B cell (primary cell): ENCODE data around the gene DDX54. TPM values are rescaled to one million over a fixed set of nuclear protein-coding genes. Genes with fewer than 3 reads are reported as not detected.

ENCODE experiments used
- ATAC-seq: fragments of 200-7000 bp; cut with Tn5 transposase; one replicate; pipeline ENCODE4 v1.10.0; 2021; ENCODE audit warnings: low read depth, mild to moderate bottlenecking, moderate number of reproducible peaks, moderate library complexity
- CTCF ChIA-PET: fragments of 350-600 bp; sonication (Branson Sonifier 250); formaldehyde crosslinking; loops from one replicate; lab custom pipeline; 2021; ENCODE audit warnings: antibody characterized with exemption, inconsistent platforms; lab: Charles Lee
- POLR2A ChIA-PET: fragments of 350-600 bp; sonication (Branson Sonifier 250); formaldehyde crosslinking; loops from one replicate; lab custom pipeline; 2021; ENCODE audit warnings: antibody characterized with exemption; lab: Charles Lee
- DNase-seq: peaks from one replicate; pipeline ENCODE4 v3.0.0; 2013
- H2AFZ ChIP-seq: 2 replicates; pipeline ENCODE4 v1.6.1; 2012; ENCODE audit warnings: mild to moderate bottlenecking, low read depth, low read length; ENCODE audit not compliant: insufficient read depth, poor library complexity, severe bottlenecking
- H3K27ac ChIP-seq, 2 donors: 1 replicate in 1 of 2; 2 replicates in 1 of 2; pipeline ENCODE4 v1.5.1; 2012 to 2013; ENCODE audit warnings: low read length in 2 of 2, mild to moderate bottlenecking in 2 of 2, moderate library complexity in 1 of 2
- H3K27me3 ChIP-seq, 4 experiments: fragments of 200-600 bp in 1 of 4; sonication (generic) in 1 of 4; replicated peaks in 1 of 4; 1 replicate in 2 of 4; 2 replicates in 2 of 4; pipeline versions ENCODE4 v1.6.1 to v1.7.0; 2013 to 2016; ENCODE audit warnings: low read length in 3 of 4, mild to moderate bottlenecking in 2 of 4, mixed read lengths in 1 of 4, moderate library complexity in 1 of 4; ENCODE audit not compliant: insufficient read depth in 4 of 4, control insufficient read depth in 3 of 4; ENCODE audit errors: control extremely low read depth in 1 of 4
- H3K36me3 ChIP-seq, 2 experiments: replicated peaks in 1 of 2; 1 replicate in 1 of 2; 2 replicates in 1 of 2; pipeline versions ENCODE4 v1.6.1 to v1.7.1; 2013; ENCODE audit warnings: low read length in 1 of 2; ENCODE audit not compliant: insufficient read depth in 2 of 2, control insufficient read depth in 1 of 2; ENCODE audit errors: control extremely low read depth in 1 of 2, extremely low read depth in 1 of 2
- H3K4me1 ChIP-seq, 2 donors: fragments of 200-600 bp in 1 of 2; sonication (generic) in 1 of 2; 1 replicate in 1 of 2; 2 replicates in 1 of 2; pipeline versions ENCODE4 v1.5.1 to v1.6.1; 2013 to 2017; ENCODE audit warnings: low read length in 2 of 2; ENCODE audit not compliant: control insufficient read depth in 2 of 2, insufficient read depth in 2 of 2
- H3K4me2 ChIP-seq: replicated peaks from 2 replicates; pipeline ENCODE3; 2012; ENCODE audit warnings: mild to moderate bottlenecking, low read depth, low read length; ENCODE audit not compliant: poor library complexity, severe bottlenecking
- H3K4me3 ChIP-seq, 5 experiments: fragments of 200-600 bp in 1 of 5; sonication (generic) in 1 of 5; 1 replicate in 3 of 5; 2 replicates in 2 of 5; pipeline versions ENCODE4 v1.5.1 to v1.7.0; 2011 to 2016; ENCODE audit warnings: low read length in 4 of 5, mild to moderate bottlenecking in 4 of 5, low read depth in 2 of 5, control low read depth in 1 of 5, moderate library complexity in 1 of 5; ENCODE audit not compliant: insufficient read depth in 1 of 5; ENCODE audit errors: control extremely low read depth in 1 of 5, extremely low read depth in 1 of 5
- H3K79me2 ChIP-seq: fragments of 200-600 bp; sonication (generic); one replicate; pipeline ENCODE4 v1.6.0; 2016; ENCODE audit warnings: low read length; ENCODE audit not compliant: control insufficient read depth, insufficient read depth
- H3K9ac ChIP-seq: fragments of 200-600 bp; sonication (generic); 2 replicates; pipeline ENCODE4 v1.6.1; 2017; ENCODE audit warnings: mild to moderate bottlenecking, low read length, moderate library complexity
- H3K9me3 ChIP-seq, 3 donors: one replicate each; pipeline versions ENCODE4 v1.6.1 to v1.7.1; 2013; ENCODE audit warnings: low read length in 2 of 3; ENCODE audit not compliant: control insufficient read depth in 2 of 3, insufficient read depth in 1 of 3; ENCODE audit errors: control extremely low read depth in 1 of 3
- H4K20me1 ChIP-seq: 2 replicates; pipeline ENCODE4 v1.6.0; 2012; ENCODE audit warnings: mild to moderate bottlenecking, low read length; ENCODE audit not compliant: insufficient read depth, control insufficient read depth, poor library complexity, severe bottlenecking
- H3K27ac Mint-ChIP-seq: one replicate; pipeline ENCODE4 v1.8.0; 2021; ENCODE audit warnings: mixed read lengths
- H3K27me3 Mint-ChIP-seq: one replicate; pipeline ENCODE4 v1.8.0; 2021; ENCODE audit warnings: mixed read lengths
- H3K4me1 Mint-ChIP-seq: one replicate; pipeline ENCODE4 v1.8.0; 2021; ENCODE audit warnings: mixed read lengths
- H3K4me3 Mint-ChIP-seq: one replicate; pipeline ENCODE4 v1.8.0; 2021; ENCODE audit warnings: mixed read lengths
- H3K9me3 Mint-ChIP-seq: one replicate; pipeline ENCODE4 v1.8.0; 2022; ENCODE audit warnings: mixed read lengths; ENCODE audit not compliant: insufficient read depth
- CTCF ChIP-seq: fragments of 200-600 bp; IDR thresholded peaks from one replicate; pipeline ENCODE4 v1.8.0; 2022; ENCODE audit warnings: antibody characterized with exemption, mild to moderate bottlenecking
- EZH2 ChIP-seq: IDR thresholded peaks from 2 replicates; pipeline ENCODE4 v1.6.1; 2012; ENCODE audit warnings: borderline replicate concordance, low read depth, mild to moderate bottlenecking, moderate library complexity, low read length; ENCODE audit not compliant: insufficient read depth, poor library complexity, severe bottlenecking
- WGBS: methylation state at CpG from one replicate; pipeline ENCODE4 v1.1.5; 2013; ENCODE audit warnings: missing lambda C conversion rate; ENCODE audit not compliant: insufficient coverage; 5-methylcytosine and 5-hydroxymethylcytosine counted together
- intact Hi-C: fragments of 100-400 bp; cut with micrococcal nuclease; formaldehyde crosslinking; loops from one replicate; pipeline ENCODE4 v1.10.0; 2022
- polyA plus RNA-seq: library from polyadenylated mRNA; depleted of rRNA; stranded (reverse); fragments of >200 nt; gene quantifications from 2 replicates; pipeline ENCODE4 v1.2.3, GENCODE V29; 2012
- total RNA-seq, 2 donors: library from RNA; stranded (reverse); fragments of 120-200 nt in 1 of 2; gene quantifications; 1 replicate in 1 of 2; 2 replicates in 1 of 2; pipeline versions ENCODE4 v1.2.3 to v1.2.4, GENCODE V29; 2013 to 2022

The DDX54 gene
- total and polyA plus RNA-seq, 2 donors (not counting 1 experiment from before 2014, with no cell fraction given): 55.4 to 101 TPM

DNA sequence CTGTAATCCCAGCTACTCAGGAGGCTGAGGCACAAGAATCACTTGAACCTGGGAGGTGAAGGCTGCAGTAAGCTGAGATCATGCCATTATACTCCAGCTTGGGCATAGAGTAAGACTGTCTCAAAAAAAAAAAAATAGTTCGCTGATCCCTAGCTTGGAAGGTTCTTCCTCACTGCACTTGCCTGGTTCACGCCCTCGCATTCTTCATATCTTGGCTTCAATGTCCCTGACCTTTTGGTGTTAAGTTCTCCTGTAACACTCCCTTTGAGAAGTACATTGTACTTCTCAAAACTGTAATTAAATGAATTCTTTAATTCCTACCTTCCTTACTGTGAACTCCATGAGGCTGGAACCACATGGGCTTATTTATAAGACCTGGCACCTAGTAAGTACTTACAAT lies 19.5 kb upstream of the DDX54 start:
- Mint-ChIP-seq H3K4me3 (no peak overlapping the region), H3K9me3 (no peaks in the 10 kb centered on the region), H3K27me3 (no peaks in the 10 kb centered on the region), H3K4me1 (peaks cover 55% of the 10 kb centered on the region), H3K27ac (peak overlapping the region; percentile 27)
- H2AFZ ChIP-seq: no peak overlapping the region
- no peaks in the 10 kb centered on the region for H3K79me2 ChIP-seq
- H3K4me1 ChIP-seq: peaks cover 34 to 40% of the 10 kb centered on the region in 2 donors
- 90% methylated on average over 2 of the region's 3 CpGs for WGBS
- H3K27ac ChIP-seq: no peak overlapping the region
- no peaks in the 10 kb centered on the region for H4K20me1 ChIP-seq
- intact Hi-C loops: loop anchor here (5.0 to 10.0 kb wide), 2 partner anchors 152 to 1770 kb away; partner anchors contain the start of gene PLBD2
- no peak overlapping the region for H3K4me3 ChIP-seq
- no peak for TF ChIP-seq CTCF
- TF ChIP-seq EZH2: no peak
- H3K9me3 ChIP-seq: peaks cover 0 to 6% (median 0%) of the 10 kb centered on the region in 3 donors
- POLR2A ChIA-PET: interaction anchor here (3.7 kb wide), 1 partner anchor 18 kb away, joined by 22 read pairs; the partner anchor contains the start of gene TPCN1
- H3K36me3 ChIP-seq: no peaks in the 10 kb centered on the region
- ATAC-seq: no peak
- H3K4me2 ChIP-seq: no peak overlapping the region
- CTCF ChIA-PET: interaction anchor here (0.6 to 3.2 kb wide), 5 partner anchors 9 to 221 kb away, joined by 3 to 14 read pairs (median 3); no protein-coding TSS in a partner anchor
- DNase-seq: no peak
- no peak overlapping the region for H3K9ac ChIP-seq
- H3K27me3 ChIP-seq: no peaks in the 10 kb centered on the region
